LNCaP clone FGC (cell line): ENCODE results near the gene GIPC2.

Experiments
- DNase-seq: peaks from one replicate; pipeline ENCODE4 v3.0.0-alpha.2; 2011; ENCODE audit warnings: low read depth
- H3K4me3 ChIP-seq: 2 replicates; pipeline ENCODE4 v1.5.1; 2011; ENCODE audit warnings: mild to moderate bottlenecking, low read depth, low read length, control low read depth
- CTCF ChIP-seq: IDR thresholded peaks from 2 replicates; pipeline ENCODE4 v1.5.1; 2012; ENCODE audit warnings: mild to moderate bottlenecking; ENCODE audit not compliant: control insufficient read depth, insufficient read depth; ENCODE audit errors: extremely low read depth

GIPC2 gene

GRCh38 chr1:78121710-78122109 lies 75.9 kb downstream of the GIPC2 start:
- TF ChIP-seq CTCF = no peak
- no peak overlapping the region for H3K4me3 ChIP-seq
- DNase-seq = no peak

- no peak for DNase-seq
- H3K4me3 ChIP-seq = no peak overlapping the region
- TF ChIP-seq CTCF = no peak
Measured at GRCh38 chr1:78122389-78122788, 76.6 kb downstream of the GIPC2 start.

- no peak for DNase-seq
- H3K4me3 ChIP-seq = no peak overlapping the region
- no peak for TF ChIP-seq CTCF
Measured at GRCh38 chr1:78126506-78126905, 80.7 kb downstream of the GIPC2 start.

- no peak for TF ChIP-seq CTCF
- DNase-seq = no peak
- no peak overlapping the region for H3K4me3 ChIP-seq
Measured at GRCh38 chr1:78132174-78132947, 86.6 kb downstream of the GIPC2 start.

GRCh38 chr1:78132948-78133322 lies 87.2 kb downstream of the GIPC2 start:
- no peak overlapping the region for H3K4me3 ChIP-seq
- no peak for TF ChIP-seq CTCF
- DNase-seq = no peak

GRCh38 chr1:78136680-78137079 lies 90.9 kb downstream of the GIPC2 start:
- no peak overlapping the region for H3K4me3 ChIP-seq
- DNase-seq = no peak
- TF ChIP-seq CTCF = no peak
